Smooth muscle cell (in vitro differentiated cells): ENCODE data around the gene MRPL37. TPM values are rescaled to one million over a fixed set of nuclear protein-coding genes. Genes with fewer than 3 reads are reported as not detected.
A peak's percentile ranks its signal among the peaks of the same experiment; 100 is the strongest.

ENCODE experiments used
- DNase-seq: peaks from one replicate; lab custom pipeline; 2025; ENCODE audit not compliant: unreplicated experiment; lab: John Stamatoyannopoulos, UW
- H2AFZ ChIP-seq: fragments of 200-600 bp; sonication (generic); 2 replicates; pipeline ENCODE4 v1.6.0; 2016; ENCODE audit warnings: antibody characterized with exemption, low read depth, mild to moderate bottlenecking
- H3F3A ChIP-seq: fragments of 200-600 bp; sonication (generic); 2 replicates; pipeline ENCODE4 v1.6.0; 2017; ENCODE audit warnings: antibody characterized with exemption, low read depth
- H3K27ac ChIP-seq: fragments of 200-600 bp; sonication (generic); 2 replicates; pipeline ENCODE4 v1.5.1; 2016; ENCODE audit warnings: low read depth, mild to moderate bottlenecking
- H3K27me3 ChIP-seq: fragments of 200-600 bp; sonication (generic); 2 replicates; pipeline ENCODE4 v1.6.1; 2016; ENCODE audit warnings: low read depth, mild to moderate bottlenecking
- H3K36me3 ChIP-seq: fragments of 200-600 bp; sonication (generic); 2 replicates; pipeline ENCODE4 v1.5.1; 2016; ENCODE audit warnings: low read depth
- H3K4me1 ChIP-seq: fragments of 200-600 bp; sonication (generic); 2 replicates; pipeline ENCODE4 v1.5.1; 2016; ENCODE audit warnings: low read depth
- H3K4me2 ChIP-seq: fragments of 200-600 bp; sonication (generic); 2 replicates; pipeline ENCODE4 v1.6.0; 2016; ENCODE audit warnings: mild to moderate bottlenecking
- H3K4me3 ChIP-seq: fragments of 200-600 bp; sonication (generic); 2 replicates; pipeline ENCODE4 v1.5.1; 2016; ENCODE audit warnings: mild to moderate bottlenecking
- H3K79me2 ChIP-seq: fragments of 200-600 bp; sonication (generic); 2 replicates; pipeline ENCODE4 v1.6.0; 2016; ENCODE audit warnings: low read depth, mild to moderate bottlenecking
- H3K9ac ChIP-seq: fragments of 200-600 bp; sonication (generic); 2 replicates; pipeline ENCODE4 v1.6.0; 2016; ENCODE audit warnings: low read depth
- H3K9me3 ChIP-seq: fragments of 200-600 bp; sonication (generic); replicated peaks from 2 replicates; pipeline ENCODE4 v1.5.1; 2016; ENCODE audit warnings: low read depth
- H4K20me1 ChIP-seq: fragments of 200-600 bp; sonication (generic); 2 replicates; pipeline ENCODE4 v1.6.0; 2016; ENCODE audit warnings: low read depth
- WGBS: methylation state at CpG from one replicate; pipeline ENCODE4 v1.1.7; 2016; ENCODE audit warnings: low lambda C conversion rate; 5-methylcytosine and 5-hydroxymethylcytosine counted together
- polyA plus RNA-seq: library from polyadenylated mRNA; unstranded; fragments of >200 nt; fragmentation: Nextera tagmentation; extraction: Ambion mirVana; gene quantifications from 2 replicates; pipeline ENCODE4 v1.2.1, GENCODE V29; 2016
- total RNA-seq: library from RNA; depleted of rRNA; stranded (reverse); fragments of >200 nt; gene quantifications from 2 replicates; pipeline ENCODE4 v1.2.3, GENCODE V29; 2014
- TF ChIP-seq, protein P1 (sequence below): fragments of 200-600 bp; sonication (generic); IDR thresholded peaks from 2 replicates; pipeline ENCODE4 v1.5.1; 2017; ENCODE audit warnings: borderline replicate concordance, mild to moderate bottlenecking, antibody characterized with exemption; ENCODE audit not compliant: insufficient read depth, poor library complexity, severe bottlenecking

The MRPL37 gene
- total and polyA plus RNA-seq, 2 experiments from 2014 or later = 85.5 to 96.4 TPM

DNA sequence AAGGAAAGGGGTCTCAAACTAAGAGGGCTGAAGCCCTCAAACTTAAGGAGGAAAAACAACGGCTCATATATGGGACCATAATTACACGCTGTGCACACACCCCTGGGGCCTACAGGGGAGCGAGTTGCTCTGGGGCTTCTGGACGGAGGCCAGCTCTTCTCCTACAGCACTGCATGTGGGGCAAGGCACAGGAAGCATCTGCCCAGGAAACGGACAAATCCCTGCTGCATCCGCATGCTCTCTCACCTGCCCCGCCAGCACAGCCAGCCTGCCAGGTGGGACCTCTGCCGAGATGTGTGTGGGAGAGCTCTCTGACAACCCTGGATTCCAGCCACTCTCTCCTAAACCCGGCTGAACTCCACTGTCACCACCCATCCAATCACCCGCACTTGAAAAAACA lies 54.1 kb downstream of the MRPL37 start:
- no peak for DNase-seq
- H3K9ac ChIP-seq = no peak overlapping the region
- H3K27ac ChIP-seq = peak overlapping the region; percentile 81
- H4K20me1 ChIP-seq = peaks cover 81% of the 10 kb centered on the region
- no peaks in the 10 kb centered on the region for H3K9me3 ChIP-seq
- H3K4me1 ChIP-seq = peaks cover 10% of the 10 kb centered on the region
- no peaks in the 10 kb centered on the region for H3K36me3 ChIP-seq
- H3K79me2 ChIP-seq = no peaks in the 10 kb centered on the region
- WGBS = 52% methylated on average over 10 of the region's 10 CpGs
- TF ChIP-seq, protein P1, sequence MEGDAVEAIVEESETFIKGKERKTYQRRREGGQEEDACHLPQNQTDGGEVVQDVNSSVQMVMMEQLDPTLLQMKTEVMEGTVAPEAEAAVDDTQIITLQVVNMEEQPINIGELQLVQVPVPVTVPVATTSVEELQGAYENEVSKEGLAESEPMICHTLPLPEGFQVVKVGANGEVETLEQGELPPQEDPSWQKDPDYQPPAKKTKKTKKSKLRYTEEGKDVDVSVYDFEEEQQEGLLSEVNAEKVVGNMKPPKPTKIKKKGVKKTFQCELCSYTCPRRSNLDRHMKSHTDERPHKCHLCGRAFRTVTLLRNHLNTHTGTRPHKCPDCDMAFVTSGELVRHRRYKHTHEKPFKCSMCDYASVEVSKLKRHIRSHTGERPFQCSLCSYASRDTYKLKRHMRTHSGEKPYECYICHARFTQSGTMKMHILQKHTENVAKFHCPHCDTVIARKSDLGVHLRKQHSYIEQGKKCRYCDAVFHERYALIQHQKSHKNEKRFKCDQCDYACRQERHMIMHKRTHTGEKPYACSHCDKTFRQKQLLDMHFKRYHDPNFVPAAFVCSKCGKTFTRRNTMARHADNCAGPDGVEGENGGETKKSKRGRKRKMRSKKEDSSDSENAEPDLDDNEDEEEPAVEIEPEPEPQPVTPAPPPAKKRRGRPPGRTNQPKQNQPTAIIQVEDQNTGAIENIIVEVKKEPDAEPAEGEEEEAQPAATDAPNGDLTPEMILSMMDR = no peak
- H2AFZ ChIP-seq = no peak overlapping the region
- H3K4me2 ChIP-seq = peak overlapping the region; percentile 28
- H3K27me3 ChIP-seq = no peaks in the 10 kb centered on the region
- no peak overlapping the region for H3K4me3 ChIP-seq
- peaks cover 7% of the 10 kb centered on the region for H3F3A ChIP-seq

DNA sequence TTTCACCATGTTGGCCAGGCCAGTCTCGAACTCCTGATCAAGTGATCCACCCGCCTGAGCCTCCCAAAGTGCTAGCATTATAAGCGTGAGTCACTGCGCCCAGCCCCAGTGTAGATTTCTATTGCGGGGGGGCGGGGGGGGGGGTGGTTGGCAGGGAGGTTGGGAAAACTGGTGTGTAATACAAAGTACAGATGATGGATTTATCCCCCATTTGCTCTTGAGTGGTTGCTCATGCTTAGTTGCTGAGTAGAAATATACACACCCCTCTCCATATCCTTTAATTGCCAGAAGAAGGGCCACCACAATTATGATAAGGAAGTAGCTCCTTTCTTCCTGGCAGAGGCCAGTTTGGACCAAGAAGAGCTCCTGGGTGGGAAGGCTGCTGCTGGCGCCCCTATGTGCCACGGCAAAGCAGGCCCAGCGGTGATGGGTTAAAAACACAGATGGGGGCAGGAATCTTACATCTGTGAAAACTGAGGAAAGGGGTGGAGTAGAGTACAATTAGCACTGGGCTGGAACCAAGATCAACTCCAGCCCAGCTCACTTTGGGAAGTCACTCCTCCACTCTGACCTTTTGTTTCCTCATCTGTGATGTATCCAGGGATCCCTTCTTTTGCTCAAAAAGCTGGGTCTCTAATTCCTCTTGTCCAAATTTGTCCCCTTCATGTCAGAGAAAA lies 55.2 kb downstream of the MRPL37 start:
- H3K36me3 ChIP-seq = no peaks in the 10 kb centered on the region
- H3K27ac ChIP-seq = peak overlapping the region; percentile 15
- TF ChIP-seq, protein P1 = no peak
- no peaks in the 10 kb centered on the region for H3K27me3 ChIP-seq
- no peak overlapping the region for H3K9ac ChIP-seq
- WGBS = 82% methylated on average over 9 of the region's 9 CpGs
- DNase-seq = no peak
- H4K20me1 ChIP-seq = peaks cover 84% of the 10 kb centered on the region
- peaks cover 7% of the 10 kb centered on the region for H3K4me1 ChIP-seq
- H3K4me2 ChIP-seq = no peak overlapping the region
- H3K79me2 ChIP-seq = no peaks in the 10 kb centered on the region
- no peak overlapping the region for H3K4me3 ChIP-seq
- H2AFZ ChIP-seq = no peak overlapping the region
- peaks cover 7% of the 10 kb centered on the region for H3F3A ChIP-seq
- H3K9me3 ChIP-seq = no peaks in the 10 kb centered on the region

DNA sequence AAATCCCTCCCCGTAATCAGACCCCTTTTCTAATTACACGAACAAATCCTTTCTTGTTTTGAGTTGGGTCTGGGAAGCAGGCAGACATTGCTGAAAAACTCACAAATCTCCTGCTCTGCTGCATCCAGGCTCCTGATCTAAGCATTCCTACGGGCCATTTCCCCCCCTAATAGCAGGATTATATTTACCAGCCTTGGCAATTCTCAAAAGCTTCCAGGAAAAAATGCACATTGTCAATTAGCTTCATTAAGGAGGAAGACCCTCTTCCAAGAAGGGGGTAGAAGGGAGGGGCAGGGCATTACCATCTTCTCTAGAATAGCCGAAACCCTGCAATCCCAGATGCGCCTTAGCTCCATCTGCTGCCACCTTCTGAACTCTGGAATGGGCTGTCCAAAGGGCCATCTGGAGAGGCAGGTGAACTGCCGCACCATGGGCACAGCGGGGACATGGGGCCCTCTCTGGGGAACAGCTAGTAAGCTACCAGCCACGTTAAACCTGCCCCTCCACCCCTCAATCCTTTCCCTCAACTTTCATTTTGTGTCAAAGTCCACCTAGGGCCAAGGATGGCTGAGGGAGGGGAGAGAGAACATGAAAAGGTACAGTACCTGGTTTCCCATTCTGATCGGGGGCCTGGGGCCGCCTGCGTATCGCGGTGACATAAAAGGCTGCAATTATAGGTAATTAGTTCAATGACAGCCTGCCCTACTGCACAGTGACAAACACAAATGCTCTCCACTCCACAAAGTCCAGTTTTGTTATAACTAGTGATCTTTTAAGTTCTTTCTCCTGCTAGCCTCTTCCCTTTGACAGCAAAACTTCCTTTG lies 56.8 kb downstream of the MRPL37 start:
- H3K9me3 ChIP-seq = no peaks in the 10 kb centered on the region
- H3K9ac ChIP-seq = no peak overlapping the region
- no peak overlapping the region for H2AFZ ChIP-seq
- H3K4me2 ChIP-seq = no peak overlapping the region
- no peaks in the 10 kb centered on the region for H3K36me3 ChIP-seq
- H3K4me1 ChIP-seq = peaks cover 7% of the 10 kb centered on the region
- H3K4me3 ChIP-seq = no peak overlapping the region
- peaks cover 84% of the 10 kb centered on the region for H4K20me1 ChIP-seq
- peaks cover 7% of the 10 kb centered on the region for H3F3A ChIP-seq
- WGBS = 78% methylated on average over 13 of the region's 13 CpGs
- DNase-seq = no peak
- no peak overlapping the region for H3K27ac ChIP-seq
- H3K27me3 ChIP-seq = no peaks in the 10 kb centered on the region
- H3K79me2 ChIP-seq = no peaks in the 10 kb centered on the region
- TF ChIP-seq, protein P1 = no peak

DNA sequence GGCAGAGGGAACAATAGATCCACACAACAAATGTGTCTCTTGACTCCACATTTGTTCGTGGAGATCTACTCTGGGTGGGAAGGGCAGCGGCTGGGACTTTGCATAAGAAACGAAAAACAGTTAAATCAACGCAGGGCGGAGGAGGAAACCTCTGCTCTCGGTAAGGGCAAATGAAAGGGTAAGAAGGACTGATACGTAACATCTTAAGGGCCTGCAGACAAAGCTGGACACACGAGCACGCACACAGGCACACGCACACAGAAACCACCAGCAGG lies 57.3 kb downstream of the MRPL37 start:
- Histone ChIP-seq H2AFZ (no peak overlapping the region), H3F3A (peaks cover 7% of the 10 kb centered on the region), H3K27me3 (no peaks in the 10 kb centered on the region), H3K27ac (no peak overlapping the region), H3K9ac (no peak overlapping the region), H3K79me2 (peaks cover 1% of the 10 kb centered on the region), H3K36me3 (no peaks in the 10 kb centered on the region), H3K4me1 (peaks cover 7% of the 10 kb centered on the region), H3K4me2 (no peak overlapping the region), H4K20me1 (peaks cover 83% of the 10 kb centered on the region), H3K9me3 (no peaks in the 10 kb centered on the region), H3K4me3 (no peak overlapping the region)
- 84% methylated on average over 10 of the region's 10 CpGs for WGBS
- DNase-seq = no peak
- TF ChIP-seq, protein P1 = no peak
